ENCODE results near the gene ANKIB1.
"Not testable (repeated sequence)": the region's sequence is repeated elsewhere in the genome, so short reads cannot be mapped to it uniquely, and the experiment has no call there.

The ANKIB1 gene

DNA sequence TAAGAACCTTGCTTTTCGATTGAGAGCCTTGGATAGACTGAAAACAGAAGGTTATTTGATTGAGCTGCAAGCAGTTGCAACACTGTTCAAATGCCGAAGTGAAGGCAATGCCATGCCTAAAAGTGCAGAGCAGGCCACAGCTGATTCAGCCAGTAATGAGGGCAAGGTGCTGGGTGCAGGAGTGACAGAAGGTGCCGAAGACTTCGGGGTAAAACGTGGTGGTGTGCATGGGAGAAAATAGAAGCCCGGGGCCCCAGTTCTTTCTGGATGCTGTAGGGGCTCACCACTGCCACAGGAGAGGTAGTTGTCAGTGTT, 157.9 kb downstream of the ANKIB1 start:
- DNase-seq (ENCODE audit: low read depth in 3 of 3), result no peak

DNA sequence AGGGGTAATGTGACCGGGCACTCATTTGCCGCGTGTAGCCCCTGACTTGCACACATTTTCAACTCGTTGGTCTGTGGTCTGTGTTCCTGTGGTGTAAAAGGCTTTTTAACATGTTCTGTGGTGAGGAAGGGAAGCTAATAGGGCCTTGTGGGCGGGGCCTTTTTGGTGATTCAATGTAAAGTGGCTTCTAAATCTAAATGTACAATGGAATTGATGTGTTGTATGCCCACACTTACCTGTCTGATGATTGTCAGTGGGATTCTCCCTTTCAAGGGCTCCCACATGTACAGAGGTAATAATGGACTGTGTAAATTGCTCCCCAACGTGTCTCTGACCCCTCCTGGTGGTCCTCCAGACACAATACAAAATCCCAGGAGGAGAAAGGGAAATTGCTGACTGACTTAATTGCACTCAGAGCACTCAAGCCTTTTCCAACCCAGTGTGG, 158.4 kb downstream of the ANKIB1 start:
- no peak for DNase-seq (ENCODE audit: low read depth in 3 of 3)

GRCh38 chr7:92409357-92409756, 163.6 kb downstream of the ANKIB1 start:
- no peak for DNase-seq (ENCODE audit: low read depth in 3 of 3)

GRCh38 chr7:92410162-92410561, 164.4 kb downstream of the ANKIB1 start:
- not testable (repeated sequence) for DNase-seq (ENCODE audit: low read depth in 3 of 3)

DNA sequence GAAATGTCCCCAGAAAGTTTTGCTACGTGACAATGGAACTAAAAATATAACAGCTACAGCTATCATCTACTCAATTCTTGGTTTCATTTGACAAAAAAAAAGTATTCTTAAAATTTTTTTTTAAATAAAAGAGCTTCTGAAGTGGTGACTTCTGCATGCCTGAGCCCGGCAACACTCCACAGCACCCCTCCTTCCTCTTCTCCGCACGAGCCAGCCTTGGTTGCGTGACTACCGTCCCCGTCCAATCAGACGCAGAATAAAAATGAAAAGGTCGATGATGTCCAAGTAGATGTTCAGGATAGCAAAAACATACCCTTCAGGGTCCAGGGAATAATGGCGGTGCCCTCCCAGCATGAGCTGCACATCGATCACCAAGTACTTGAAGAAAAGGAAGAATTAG, 167.0 kb downstream of the ANKIB1 start:
- DNase-seq (ENCODE audit: low read depth in 3 of 3), result no peak

DNA sequence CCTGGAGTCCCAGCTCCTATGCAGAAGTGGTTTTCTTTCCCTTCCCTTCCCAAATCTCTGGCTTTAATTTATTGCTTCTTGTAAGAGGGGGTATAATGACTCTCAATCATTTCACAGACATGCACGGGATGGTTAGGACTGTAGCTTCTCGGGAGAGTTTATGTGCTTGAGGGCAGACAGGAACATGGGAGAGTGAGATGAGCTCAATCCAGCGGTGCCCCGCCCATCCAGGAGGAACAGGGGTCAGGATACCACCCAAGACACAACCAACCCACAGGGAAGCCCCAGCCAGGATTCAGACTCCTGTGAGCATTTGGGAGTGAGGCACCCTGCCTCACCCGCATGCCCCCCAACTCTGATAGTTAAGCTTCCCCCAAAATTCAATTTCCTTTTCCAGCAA, 167.8 kb downstream of the ANKIB1 start:
- DNase-seq (ENCODE audit: low read depth in 3 of 3), result no peak

DNA sequence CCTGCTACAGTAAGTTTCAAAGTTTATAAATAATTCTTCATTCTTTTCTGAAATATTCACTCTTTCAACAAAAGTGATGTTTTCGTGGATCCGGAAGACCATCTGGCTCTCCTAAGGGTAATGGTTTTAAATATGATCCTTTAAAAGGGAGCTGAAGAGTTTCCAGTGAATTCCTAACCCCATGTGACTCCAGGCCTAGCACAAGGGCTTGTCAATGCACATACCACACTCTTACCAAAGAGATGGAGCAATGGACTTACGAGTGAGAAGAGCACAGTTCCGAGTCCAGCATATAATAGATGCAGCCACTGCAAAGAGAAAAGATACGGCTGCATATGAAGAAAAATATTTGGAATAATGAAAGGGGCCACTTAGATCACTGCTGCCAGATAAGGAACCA, 169.5 kb downstream of the ANKIB1 start:
- no peak for DNase-seq (ENCODE audit: low read depth in 3 of 3)

- DNase-seq (ENCODE audit: low read depth in 3 of 3), result no peak
These were observed 172.1 kb downstream of the ANKIB1 start for GRCh38 chr7:92417913-92418312.

DNA sequence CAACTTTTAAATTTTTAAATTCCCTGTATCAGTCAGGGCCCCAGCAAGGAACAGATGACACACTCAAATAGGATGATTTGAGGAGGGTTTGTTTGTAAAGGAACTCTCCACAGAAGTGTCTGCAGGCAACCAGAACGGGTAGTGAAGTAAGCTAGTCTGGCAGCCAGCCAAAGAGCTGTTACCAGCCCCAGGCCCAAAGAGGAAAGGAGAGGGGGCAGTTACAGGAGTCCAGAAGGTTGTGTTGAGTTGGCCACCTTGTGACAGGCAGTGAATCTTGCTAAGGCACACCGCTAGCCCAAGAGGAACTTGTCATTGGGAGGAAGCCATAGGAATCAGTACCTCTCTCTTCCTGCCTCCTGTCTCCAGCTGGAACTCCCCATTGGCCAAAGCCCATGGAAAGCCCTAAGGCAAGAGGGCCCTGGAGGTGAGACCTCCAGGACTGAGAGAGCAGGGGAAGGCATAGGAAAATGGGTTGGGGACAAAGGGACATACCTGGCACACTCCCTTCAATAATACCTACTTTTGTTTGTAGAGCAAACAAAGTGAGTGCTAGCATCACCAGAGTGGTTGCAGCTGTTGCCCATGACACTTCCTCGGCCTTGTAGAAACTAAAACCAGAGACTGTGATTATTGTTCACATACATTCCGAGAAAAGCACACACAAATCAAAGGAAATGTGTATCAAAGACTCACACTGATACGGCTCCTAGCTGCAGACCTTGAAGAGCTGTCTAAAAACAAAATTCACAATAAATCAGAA, 176.1 kb downstream of the ANKIB1 start:
- DNase-seq (ENCODE audit: low read depth in 3 of 3), result no peak

DNA sequence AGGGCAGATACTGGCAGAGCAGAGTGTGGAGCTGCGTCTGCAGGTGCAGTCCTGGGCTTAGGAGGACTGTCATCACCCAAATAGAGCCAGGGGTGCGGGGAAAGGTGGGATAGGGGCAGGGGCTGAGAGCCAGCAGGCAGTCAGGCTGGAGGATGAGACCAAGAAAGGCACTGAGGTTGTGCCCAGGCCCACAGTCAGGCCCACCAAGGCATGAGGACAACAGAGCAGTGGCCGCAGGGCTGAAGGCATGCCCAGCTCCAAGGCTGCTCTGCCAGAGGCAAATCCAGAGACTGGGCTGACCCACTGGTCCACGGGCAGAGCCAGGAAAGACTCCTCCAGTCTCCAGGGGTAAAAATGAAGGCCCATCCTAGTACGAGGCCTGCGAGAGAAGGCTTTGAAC, 177.2 kb downstream of the ANKIB1 start:
- DNase-seq (ENCODE audit: low read depth in 3 of 3), result no peak

DNA sequence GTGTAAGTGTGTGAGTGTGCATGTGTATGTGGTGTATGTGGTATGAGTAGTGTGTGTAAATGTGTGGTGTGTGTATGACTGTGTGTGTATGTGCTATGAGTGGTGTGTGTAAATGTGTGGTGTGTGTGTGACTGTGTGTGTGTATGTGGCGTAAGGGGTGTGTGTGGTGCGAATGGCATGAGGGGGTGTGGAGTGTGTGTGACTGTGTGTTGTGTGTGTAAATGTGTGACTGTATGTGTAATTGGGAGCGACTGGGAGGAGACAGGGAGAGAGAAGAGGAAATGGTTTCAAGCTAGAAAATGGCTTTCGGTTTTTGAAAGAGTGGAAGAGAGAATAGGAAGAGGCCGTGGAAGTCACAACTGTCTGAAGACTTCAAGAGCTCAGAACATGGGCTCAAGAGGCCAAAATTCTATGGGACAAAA, 177.9 kb downstream of the ANKIB1 start:
- no peak for DNase-seq (ENCODE audit: low read depth in 3 of 3)

DNA sequence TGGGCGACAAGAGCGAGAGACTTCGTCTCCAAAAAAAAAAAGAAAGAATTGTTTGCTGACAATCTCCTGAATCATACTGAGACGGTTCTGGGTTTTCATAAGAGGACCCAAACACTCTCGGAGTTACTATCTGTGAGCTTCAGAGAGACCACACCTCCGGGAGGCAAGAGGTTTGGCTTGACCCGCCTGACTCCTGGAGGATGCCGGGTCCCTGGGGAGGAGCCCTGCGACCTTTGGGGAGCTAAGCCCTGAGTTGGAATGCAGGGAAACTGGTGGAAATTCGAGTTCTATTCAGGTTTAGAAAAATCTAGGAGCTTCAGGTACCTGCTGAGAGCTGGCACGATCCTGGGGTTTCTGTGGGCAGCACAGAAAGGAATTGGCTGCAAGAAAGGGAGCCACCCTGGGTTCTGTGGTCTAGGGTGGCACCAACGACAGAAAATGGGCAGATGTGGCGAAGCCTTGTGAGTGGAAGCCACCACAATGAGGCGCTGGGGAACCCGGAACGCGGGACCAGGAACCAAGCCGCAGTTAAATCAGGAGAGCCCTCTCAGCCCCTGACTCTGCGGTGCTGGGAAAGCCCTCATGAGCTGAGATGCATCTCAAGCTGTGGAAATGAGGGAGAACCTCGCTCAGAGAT, 179.7 kb downstream of the ANKIB1 start:
- no peak for DNase-seq (ENCODE audit: low read depth in 3 of 3)

DNA sequence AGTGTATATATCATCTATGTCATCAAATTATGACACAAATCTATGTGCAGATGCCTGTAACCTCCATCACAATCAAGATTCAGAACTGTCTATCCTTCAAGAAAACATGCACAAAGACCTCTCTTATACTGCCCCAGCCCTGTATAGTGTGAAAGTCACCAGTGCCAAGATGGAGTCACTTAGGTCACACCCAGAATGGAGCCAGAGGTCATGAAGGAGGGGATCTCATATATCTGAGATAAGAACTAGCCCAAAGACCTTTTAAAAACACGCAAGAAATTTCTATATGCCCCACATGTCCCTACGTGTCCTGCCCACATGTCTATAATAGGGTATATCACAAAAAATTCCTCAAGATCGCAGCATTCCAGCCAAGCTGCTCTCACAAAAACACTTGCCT, 181.4 kb downstream of the ANKIB1 start:
- no peak for DNase-seq (ENCODE audit: low read depth in 3 of 3)

GRCh38 chr7:92432299-92432946, 186.6 kb downstream of the ANKIB1 start:
- DNase-seq (ENCODE audit: low read depth in 3 of 3), result no peak

DNA sequence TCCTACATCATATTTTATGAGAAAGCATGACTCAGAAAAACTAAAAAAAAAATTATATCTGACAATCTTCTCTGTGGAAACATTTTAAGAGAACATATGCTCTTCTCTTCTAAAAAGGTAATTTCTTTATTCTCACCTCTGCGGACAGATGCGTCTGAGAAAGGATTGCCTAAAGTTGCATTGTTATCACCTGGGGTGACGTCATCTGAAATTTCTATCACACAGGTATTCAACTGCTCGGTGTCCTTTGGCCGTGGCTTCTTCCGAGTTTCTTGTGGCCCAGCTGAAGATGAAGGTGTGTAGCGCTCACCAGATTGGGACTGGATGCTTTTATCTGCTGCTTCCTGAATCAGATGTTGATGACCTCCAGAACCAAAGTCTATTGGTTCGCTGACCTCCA, 187.2 kb downstream of the ANKIB1 start:
- no peak for DNase-seq (ENCODE audit: low read depth in 3 of 3)

GRCh38 chr7:92435542-92435941, 189.8 kb downstream of the ANKIB1 start:
- no peak for DNase-seq (ENCODE audit: low read depth in 3 of 3)

- no peak for DNase-seq (ENCODE audit: low read depth in 3 of 3)
These were observed 191.1 kb downstream of the ANKIB1 start for GRCh38 chr7:92436612-92437445.

GRCh38 chr7:92437956-92438491, 192.2 kb downstream of the ANKIB1 start:
- DNase-seq (ENCODE audit: low read depth in 3 of 3), result no peak

DNA sequence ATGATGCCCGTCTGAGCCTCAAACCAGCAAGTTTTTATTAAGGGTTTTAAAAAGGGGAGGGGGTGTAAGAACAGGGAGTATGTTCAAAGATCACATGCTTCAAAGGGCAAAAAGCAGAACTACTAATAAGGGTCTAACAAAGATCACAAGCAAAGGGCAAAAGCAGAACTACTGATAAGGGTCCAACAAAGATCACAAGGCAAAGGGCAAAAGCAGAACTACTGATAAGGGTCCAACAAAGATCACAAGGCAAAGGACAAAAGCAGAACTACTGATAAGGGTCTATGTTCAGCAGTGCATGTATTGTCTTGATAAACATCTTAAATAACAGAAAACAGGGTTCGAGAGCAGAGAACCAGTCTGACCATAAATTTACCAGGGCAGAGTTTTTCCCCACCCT, 196.9 kb downstream of the ANKIB1 start:
- DNase-seq (ENCODE audit: low read depth in 3 of 3), result not testable (repeated sequence)

DNA sequence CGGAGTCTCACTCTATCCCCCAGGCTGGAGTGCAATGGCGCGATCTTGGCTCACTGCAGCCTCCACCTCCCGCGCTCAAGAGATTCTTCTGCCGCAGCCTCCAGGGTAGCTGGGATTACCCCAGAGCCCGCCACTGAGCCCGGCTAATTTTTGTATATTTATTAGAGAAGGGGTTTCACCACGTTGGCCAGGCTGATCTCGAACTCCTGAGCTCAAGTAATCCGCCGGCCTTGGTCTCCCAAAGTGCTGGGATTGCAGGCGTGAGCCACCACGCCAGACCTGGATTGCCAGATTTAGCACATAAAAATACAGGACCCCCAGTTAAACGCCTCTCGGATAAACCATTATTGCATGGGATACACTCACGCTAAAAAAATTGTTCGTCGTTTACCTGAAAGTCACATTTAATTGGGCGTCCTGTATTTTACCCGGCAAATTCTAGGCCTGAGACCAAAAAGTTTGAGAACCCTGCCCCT, 201.1 kb downstream of the ANKIB1 start:
- DNase-seq (ENCODE audit: low read depth in 3 of 3), result no peak

DNA sequence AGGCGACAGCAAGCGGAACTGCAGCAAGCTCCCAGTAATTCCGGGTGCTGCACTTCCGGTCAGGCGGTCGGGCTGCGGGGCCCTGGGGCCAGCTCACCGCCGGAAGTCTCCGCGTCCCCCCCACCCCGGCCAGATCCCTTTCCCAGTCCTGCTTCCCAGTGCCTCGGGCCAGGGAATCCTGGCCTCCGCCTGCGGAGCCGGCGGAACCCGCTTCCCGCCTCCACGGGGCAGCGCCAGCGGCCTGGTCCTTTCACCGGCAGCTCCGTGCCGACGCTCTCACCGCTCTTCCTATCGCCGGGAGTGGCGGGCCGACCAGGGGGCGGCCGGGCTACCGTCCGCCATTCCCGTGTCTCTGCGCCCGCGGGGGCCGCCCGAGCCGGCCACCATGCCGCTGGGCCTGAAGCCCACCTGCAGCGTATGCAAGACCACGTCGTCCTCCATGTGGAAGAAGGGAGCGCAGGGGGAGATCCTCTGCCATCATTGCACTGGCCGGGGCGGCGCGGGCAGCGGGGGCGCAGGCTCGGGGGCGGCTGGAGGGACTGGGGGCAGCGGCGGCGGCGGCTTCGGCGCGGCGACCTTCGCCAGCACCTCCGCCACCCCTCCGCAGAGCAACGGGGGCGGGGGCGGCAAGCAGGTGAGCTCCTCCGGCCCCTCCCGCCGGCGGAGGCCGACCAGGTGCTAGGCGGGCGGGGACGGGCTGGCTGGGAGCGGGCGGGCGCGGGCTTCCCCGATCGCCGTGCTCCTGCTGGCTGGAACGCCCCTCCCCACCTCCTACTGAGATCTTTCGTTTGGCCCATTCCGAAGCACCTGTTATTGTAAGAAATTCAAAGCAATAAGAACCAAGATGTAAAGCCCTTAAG, 201.8 kb downstream of the ANKIB1 start, which contains the start of gene GATAD1:
Gene GATAD1, plus strand, starts transcription at position 138 of the 860 bp plus-strand sequence. Its CDS starts 248 bp downstream, at position 386.
- DNase-seq (ENCODE audit: low read depth in 3 of 3), result peak; percentile 59 to 66 (median 63)

Measured in stimulated activated CD4-positive, alpha-beta T cell treated with anti-CD3 and anti-CD28 coated beads, TNF-alpha, amount 100 ng/mL, for 4 hours (primary cell).